HepG2 (cell line): Measurements from ENCODE around the gene SLC29A2. TPM values are rescaled to one million over a fixed set of nuclear protein-coding genes. Genes with fewer than 3 reads are reported as not detected.

Source experiments
- CBFB ChIP-seq: sonication (generic); formaldehyde crosslinking; IDR thresholded peaks from 2 replicates; pipeline ENCODE4 v1.4.0; 2020; ENCODE audit warnings: missing genetic modification reagents
- CBX1 ChIP-seq: IDR thresholded peaks from one replicate; pipeline ENCODE4 v1.6.1; 2016; ENCODE audit warnings: antibody characterized with exemption, low read depth
- HNRNPLL ChIP-seq: fragments of 200-400 bp; formaldehyde crosslinking; IDR thresholded peaks from 2 replicates; pipeline ENCODE4 v1.6.1; 2017; ENCODE audit warnings: mild to moderate bottlenecking, low read depth, low read length; ENCODE audit not compliant: poor library complexity, severe bottlenecking
- HOXA3 ChIP-seq: sonication (generic); formaldehyde crosslinking; IDR thresholded peaks from 2 replicates; pipeline ENCODE4 v1.5.0; 2020; ENCODE audit warnings: missing genetic modification reagents
- KDM2A ChIP-seq: sonication (generic); formaldehyde crosslinking; IDR thresholded peaks from 2 replicates; pipeline ENCODE4 v1.4.0; 2020; ENCODE audit warnings: low read depth, missing genetic modification reagents, borderline replicate concordance
- MED8 ChIP-seq: sonication (generic); formaldehyde crosslinking; IDR thresholded peaks from 2 replicates; pipeline ENCODE4 v1.8.1; 2023; ENCODE audit warnings: mild to moderate bottlenecking, missing genetic modification reagents; ENCODE audit not compliant: insufficient replicate concordance
- MIER3 ChIP-seq: IDR thresholded peaks from 2 replicates; pipeline ENCODE4 v1.6.1; 2016; ENCODE audit warnings: missing compliant biosample characterization, borderline replicate concordance
- PITX1 ChIP-seq: sonication (generic); formaldehyde crosslinking; IDR thresholded peaks from 2 replicates; pipeline ENCODE4 v1.5.1; 2020; ENCODE audit warnings: mild to moderate bottlenecking, missing genetic modification reagents
- POLR2A ChIP-seq, 2 experiments: IDR thresholded peaks; 2 replicates each; pipeline ENCODE4 v1.6.1; 2011; ENCODE audit warnings: low read depth in 2 of 2, low read length in 2 of 2, mild to moderate bottlenecking in 1 of 2, moderate library complexity in 1 of 2; ENCODE audit not compliant: insufficient read depth in 1 of 2
- POLR2G ChIP-seq: fragments of 200-400 bp; formaldehyde crosslinking; IDR thresholded peaks from 2 replicates; pipeline ENCODE4 v1.6.1; 2018; ENCODE audit warnings: mild to moderate bottlenecking, low read depth, low read length, moderate library complexity
- RBFOX2 ChIP-seq: fragments of 200-400 bp; formaldehyde crosslinking; IDR thresholded peaks from 2 replicates; pipeline ENCODE4 v1.6.1; 2017; ENCODE audit warnings: low read depth, mild to moderate bottlenecking, low read length
- RFXANK ChIP-seq: IDR thresholded peaks from 2 replicates; pipeline ENCODE4 v1.6.1; 2016
- RXRA ChIP-seq: sonication (generic); formaldehyde crosslinking; IDR thresholded peaks from 2 replicates; pipeline ENCODE4 v1.5.1; 2020; ENCODE audit warnings: missing genetic modification reagents
- SIX4 ChIP-seq: sonication (generic); formaldehyde crosslinking; IDR thresholded peaks from 2 replicates; pipeline ENCODE4 v1.4.0; 2020; ENCODE audit warnings: missing genetic modification reagents
- SP4 ChIP-seq: sonication (generic); formaldehyde crosslinking; IDR thresholded peaks from 2 replicates; pipeline ENCODE4 v1.8.1; 2023; ENCODE audit warnings: mild to moderate bottlenecking, missing genetic modification reagents
- TOE1 ChIP-seq: sonication (generic); formaldehyde crosslinking; IDR thresholded peaks from 2 replicates; pipeline ENCODE4 v1.4.0; 2020; ENCODE audit warnings: mild to moderate bottlenecking, missing genetic modification reagents
- TSC22D2 ChIP-seq: sonication (generic); formaldehyde crosslinking; IDR thresholded peaks from 2 replicates; pipeline ENCODE4 v1.5.1; 2020; ENCODE audit warnings: missing genetic modification reagents, mild to moderate bottlenecking, borderline replicate concordance
- ZC3H13 ChIP-seq: sonication (generic); formaldehyde crosslinking; IDR thresholded peaks from 2 replicates; pipeline ENCODE4 v1.8.1; 2023; ENCODE audit warnings: mild to moderate bottlenecking, missing genetic modification reagents, moderate library complexity
- ZFP37 ChIP-seq: sonication (generic); formaldehyde crosslinking; IDR thresholded peaks from 2 replicates; pipeline ENCODE4 v1.4.0; 2020; ENCODE audit warnings: missing genetic modification reagents, borderline replicate concordance
- ZNF225 ChIP-seq: sonication (generic); formaldehyde crosslinking; IDR thresholded peaks from 2 replicates; pipeline ENCODE4 v1.4.0; 2020; ENCODE audit warnings: mild to moderate bottlenecking, missing genetic modification reagents
- ZNF329 ChIP-seq: sonication (generic); formaldehyde crosslinking; IDR thresholded peaks from 2 replicates; pipeline ENCODE4 v1.9.0; 2021; ENCODE audit warnings: low read depth, mild to moderate bottlenecking, missing genetic modification reagents
- ZNF562 ChIP-seq: sonication (generic); formaldehyde crosslinking; IDR thresholded peaks from 2 replicates; pipeline ENCODE4 v1.8.0; 2022; ENCODE audit warnings: missing genetic modification reagents, borderline replicate concordance
- ZNF816 ChIP-seq: sonication (generic); formaldehyde crosslinking; IDR thresholded peaks from 2 replicates; pipeline ENCODE4 v1.8.0; 2022; ENCODE audit warnings: missing genetic modification reagents, mild to moderate bottlenecking, borderline replicate concordance
- ZSCAN9 ChIP-seq: IDR thresholded peaks from 2 replicates; pipeline ENCODE4 v1.6.1; 2016; ENCODE audit warnings: borderline replicate concordance
- polyA plus RNA-seq, 8 experiments: library from polyadenylated mRNA; depleted of rRNA in 3 of 8; stranded (reverse) in 7 of 8; unstranded in 1 of 8; fragments of >200 nt; fragmentation: Illumina TruSeq in 4 of 8; extraction: Trizol in 4 of 8; gene quantifications; 2 replicates each; pipeline versions ENCODE4 v1.2.1 to v1.2.3, GENCODE V29; 2011 to 2016; ENCODE audit warnings: low read depth in 4 of 8, missing spikeins in 1 of 8, mixed read lengths in 1 of 8; ENCODE audit not compliant: insufficient read depth in 1 of 8
- total RNA-seq, 5 experiments: library from RNA; depleted of rRNA; stranded (reverse); fragments of >200 nt; fragmentation: Illumina TruSeq; extraction: Trizol; gene quantifications; 2 replicates each; pipeline ENCODE4 v1.2.3, GENCODE V29; 2016; ENCODE audit warnings: low read depth in 1 of 5
- TF ChIP-seq, protein P1 (sequence below): sonication (generic); formaldehyde crosslinking; IDR thresholded peaks from 2 replicates; pipeline ENCODE4 v1.5.0; 2020; ENCODE audit warnings: missing genetic modification reagents
- TF ChIP-seq, protein P2 (sequence below): sonication (generic); formaldehyde crosslinking; IDR thresholded peaks from 2 replicates; pipeline ENCODE4 v1.8.1; 2023; ENCODE audit warnings: mild to moderate bottlenecking, missing genetic modification reagents, borderline replicate concordance
- TF ChIP-seq, protein P3 (sequence below): sonication (generic); formaldehyde crosslinking; IDR thresholded peaks from 2 replicates; pipeline ENCODE4 v1.5.0; 2020; ENCODE audit warnings: mild to moderate bottlenecking, missing genetic modification reagents
- TF ChIP-seq, protein P4 (sequence below): sonication (generic); formaldehyde crosslinking; IDR thresholded peaks from 2 replicates; pipeline ENCODE4 v1.5.1; 2020; ENCODE audit warnings: missing genetic modification reagents, mild to moderate bottlenecking, borderline replicate concordance
- TF ChIP-seq, protein P5 (sequence below): IDR thresholded peaks from 2 replicates; pipeline ENCODE4 v1.6.1; 2016; ENCODE audit warnings: missing genetic modification reagents, missing compliant biosample characterization

Gene SLC29A2
- total and polyA plus RNA-seq, 2 of the 13 experiments (the other 11 are each of a cell fraction or from before 2014, with no cell fraction given) = 0.63 to 0.66 TPM

DNA sequence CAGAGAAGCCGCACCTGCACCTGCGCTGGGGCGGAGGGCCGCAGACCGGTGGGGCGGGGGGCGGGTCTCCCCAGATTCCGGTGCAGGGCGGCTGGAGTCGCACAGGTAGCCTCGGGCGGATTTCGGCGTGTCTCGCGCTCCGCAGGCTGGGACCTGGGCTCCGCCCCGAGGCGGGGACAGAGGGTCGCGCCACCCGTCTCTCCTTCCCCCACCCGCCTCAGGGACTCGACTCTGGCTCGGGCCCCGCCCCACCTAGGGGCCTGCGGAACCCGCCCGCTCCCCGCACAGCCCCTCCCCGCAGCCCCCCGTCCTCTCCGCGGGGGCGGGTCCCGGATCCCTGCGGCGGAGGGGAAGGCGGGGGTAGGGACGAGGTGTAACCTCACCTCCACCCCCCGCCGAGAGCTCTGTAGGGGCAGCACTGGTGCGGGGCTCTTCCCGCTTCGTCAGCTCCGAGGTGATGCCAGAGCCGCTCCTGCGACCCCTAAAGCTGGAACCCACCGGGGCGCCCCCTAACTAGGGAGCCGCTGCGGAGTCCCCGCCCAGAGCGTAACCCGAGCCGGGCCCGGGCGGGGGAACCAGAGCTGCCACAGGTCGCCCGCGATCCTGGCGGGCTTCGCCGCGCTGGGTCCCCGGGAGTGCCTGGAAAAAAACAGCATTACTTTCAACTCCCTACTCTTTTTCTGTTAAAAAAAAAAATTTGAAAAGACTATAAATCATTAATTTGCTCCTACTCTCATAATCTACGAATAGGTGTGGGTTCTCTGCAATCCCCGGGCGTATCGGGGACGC, at the start of gene SLC29A2 (continued):
- TF ChIP-seq TSC22D2 (CRISPR knock-in tag) (no peak), MIER3 (CRISPR knock-in tag) (0 out of 2 replicates have a peak, but pooled peaks have one; percentile 20), RFXANK (CRISPR knock-in tag) (no peak), RXRA (CRISPR knock-in tag) (no peak), SP4 (no peak), TOE1 (CRISPR knock-in tag) (no peak), ZNF329 (CRISPR knock-in tag) (no peak), HOXA3 (CRISPR knock-in tag) (no peak; the same call in 1 of the 2 replicates), KDM2A (peak; percentile 64; the same call in 1 of the 2 replicates), MED8 (no peak), HNRNPLL (peak; percentile 86), POLR2A (IDR thresholded peaks at IDR 0.05; ENCODE audit: insufficient read depth in 1 of 2, low read depth in 2 of 2, low read length in 2 of 2) (peak in 1 of 2 experiments; percentile 57; a peak in 2 of 4 replicates), ZFP37 (CRISPR knock-in tag) (no peak), ZC3H13 (CRISPR knock-in tag) (no peak), SIX4 (CRISPR knock-in tag) (peak; percentile 84), POLR2G (no peak; the same call in 1 of the 2 replicates), ZNF562 (CRISPR knock-in tag) (no peak), ZNF816 (CRISPR knock-in tag) (no peak), ZNF225 (CRISPR knock-in tag) (no peak), CBX1 (no peak), RBFOX2 (peak; percentile 54), ZSCAN9 (CRISPR knock-in tag) (no peak), CBFB (CRISPR knock-in tag) (no peak), PITX1 (CRISPR knock-in tag) (peak; percentile 26; the same call in 1 of the 2 replicates)
- TF ChIP-seq, protein P1, sequence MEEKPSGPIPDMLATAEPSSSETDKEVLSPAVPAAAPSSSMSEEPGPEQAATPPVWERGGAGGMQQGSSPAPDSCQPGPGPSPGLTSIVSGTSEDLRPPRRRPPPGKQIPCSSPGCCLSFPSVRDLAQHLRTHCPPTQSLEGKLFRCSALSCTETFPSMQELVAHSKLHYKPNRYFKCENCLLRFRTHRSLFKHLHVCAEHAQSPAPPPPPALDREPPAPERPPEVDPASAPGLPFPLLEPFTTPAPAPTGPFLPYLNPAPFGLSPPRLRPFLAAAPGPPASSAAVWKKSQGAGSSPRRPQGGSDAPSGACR (CRISPR knock-in tag) = peak; percentile 41; the same call in 1 of the 2 replicates
- TF ChIP-seq, protein P2, sequence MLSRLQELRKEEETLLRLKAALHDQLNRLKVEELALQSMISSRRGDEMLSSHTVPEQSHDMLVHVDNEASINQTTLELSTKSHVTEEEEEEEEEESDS (CRISPR knock-in tag) = no peak
- TF ChIP-seq, protein P3, sequence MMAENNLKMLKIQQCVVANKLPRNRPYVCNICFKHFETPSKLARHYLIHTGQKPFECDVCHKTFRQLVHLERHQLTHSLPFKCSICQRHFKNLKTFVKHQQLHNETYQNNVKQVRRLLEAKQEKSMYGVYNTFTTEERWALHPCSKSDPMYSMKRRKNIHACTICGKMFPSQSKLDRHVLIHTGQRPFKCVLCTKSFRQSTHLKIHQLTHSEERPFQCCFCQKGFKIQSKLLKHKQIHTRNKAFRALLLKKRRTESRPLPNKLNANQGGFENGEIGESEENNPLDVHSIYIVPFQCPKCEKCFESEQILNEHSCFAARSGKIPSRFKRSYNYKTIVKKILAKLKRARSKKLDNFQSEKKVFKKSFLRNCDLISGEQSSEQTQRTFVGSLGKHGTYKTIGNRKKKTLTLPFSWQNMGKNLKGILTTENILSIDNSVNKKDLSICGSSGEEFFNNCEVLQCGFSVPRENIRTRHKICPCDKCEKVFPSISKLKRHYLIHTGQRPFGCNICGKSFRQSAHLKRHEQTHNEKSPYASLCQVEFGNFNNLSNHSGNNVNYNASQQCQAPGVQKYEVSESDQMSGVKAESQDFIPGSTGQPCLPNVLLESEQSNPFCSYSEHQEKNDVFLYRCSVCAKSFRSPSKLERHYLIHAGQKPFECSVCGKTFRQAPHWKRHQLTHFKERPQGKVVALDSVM (CRISPR knock-in tag) = no peak
- TF ChIP-seq, protein P4, sequence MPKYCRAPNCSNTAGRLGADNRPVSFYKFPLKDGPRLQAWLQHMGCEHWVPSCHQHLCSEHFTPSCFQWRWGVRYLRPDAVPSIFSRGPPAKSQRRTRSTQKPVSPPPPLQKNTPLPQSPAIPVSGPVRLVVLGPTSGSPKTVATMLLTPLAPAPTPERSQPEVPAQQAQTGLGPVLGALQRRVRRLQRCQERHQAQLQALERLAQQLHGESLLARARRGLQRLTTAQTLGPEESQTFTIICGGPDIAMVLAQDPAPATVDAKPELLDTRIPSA (CRISPR knock-in tag) = no peak
- TF ChIP-seq, protein P5, sequence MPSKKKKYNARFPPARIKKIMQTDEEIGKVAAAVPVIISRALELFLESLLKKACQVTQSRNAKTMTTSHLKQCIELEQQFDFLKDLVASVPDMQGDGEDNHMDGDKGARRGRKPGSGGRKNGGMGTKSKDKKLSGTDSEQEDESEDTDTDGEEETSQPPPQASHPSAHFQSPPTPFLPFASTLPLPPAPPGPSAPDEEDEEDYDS (CRISPR knock-in tag) = no peak
